Skeletal muscle tissue (tissue), 4 donors: ENCODE results near the gene PCSK1N. TPM values are rescaled to one million over a fixed set of nuclear protein-coding genes. Genes with fewer than 3 reads are reported as not detected.

Experiments
- H3K27ac ChIP-seq: one replicate; pipeline ENCODE4 v1.7.0; 2013; ENCODE audit warnings: mild to moderate bottlenecking, low read depth, low read length, inconsistent platforms
- H3K27me3 ChIP-seq, 3 donors: one replicate each; pipeline ENCODE4 v1.7.0; 2013; ENCODE audit warnings: low read length in 3 of 3; ENCODE audit not compliant: control insufficient read depth in 3 of 3, insufficient read depth in 3 of 3
- H3K36me3 ChIP-seq, 3 donors: one replicate each; pipeline ENCODE4 v1.7.0; 2013; ENCODE audit warnings: low read length in 3 of 3; ENCODE audit not compliant: control insufficient read depth in 3 of 3, insufficient read depth in 3 of 3
- H3K4me1 ChIP-seq, 3 donors: one replicate each; pipeline ENCODE4 v1.7.0; 2013; ENCODE audit warnings: low read length in 3 of 3, mild to moderate bottlenecking in 3 of 3; ENCODE audit not compliant: control insufficient read depth in 3 of 3, insufficient read depth in 3 of 3
- H3K4me3 ChIP-seq, 3 donors: one replicate each; pipeline ENCODE4 v1.7.0; 2013; ENCODE audit warnings: low read length in 3 of 3
- H3K9ac ChIP-seq, 3 donors: one replicate each; pipeline ENCODE4 v1.7.0; 2013; ENCODE audit warnings: low read length in 3 of 3, mild to moderate bottlenecking in 3 of 3, moderate library complexity in 2 of 3, low read depth in 1 of 3
- H3K9me3 ChIP-seq, 3 donors: one replicate each; pipeline ENCODE4 v1.7.0; 2013; ENCODE audit warnings: low read length in 3 of 3; ENCODE audit not compliant: control insufficient read depth in 3 of 3
- total RNA-seq: library from RNA; depleted of rRNA; stranded (reverse); fragments of >200 nt; gene quantifications from one replicate; pipeline ENCODE4 v1.2.3, GENCODE V29; 2014
- donor health status: Osteomylitis.

The PCSK1N gene
- total RNA-seq, 1 donor from 2014 or later, result not detected

GRCh38 chrX:48839686-48840085 is 4.3 kb upstream of the PCSK1N start:
- Histone ChIP-seq H3K9me3 (no peaks in the 10 kb centered on the region), H3K4me3 (no peak overlapping the region), H3K9ac (no peak overlapping the region), H3K36me3 (no peaks in the 10 kb centered on the region), H3K27me3 (peaks cover 4 to 6% (median 4%) of the 10 kb centered on the region in 3 donors), H3K27ac (no peak overlapping the region), H3K4me1 (peaks cover 0 to 3% (median 0%) of the 10 kb centered on the region in 3 donors)

- no peaks in the 10 kb centered on the region for H3K36me3 ChIP-seq
- no peak overlapping the region for H3K9ac ChIP-seq
- no peak overlapping the region for H3K4me3 ChIP-seq
- H3K27ac ChIP-seq, result no peak overlapping the region
- no peaks in the 10 kb centered on the region for H3K9me3 ChIP-seq
- H3K4me1 ChIP-seq, result peaks cover 0 to 5% (median 0%) of the 10 kb centered on the region in 3 donors
- peaks cover 20 to 39% (median 32%) of the 10 kb centered on the region in 3 donors for H3K27me3 ChIP-seq
Observed at GRCh38 chrX:48834383-48834709, 1.1 kb downstream of the PCSK1N start.

GRCh38 chrX:48833542-48834138 is 1.8 kb downstream of the PCSK1N start:
- H3K27ac ChIP-seq, result no peak overlapping the region
- no peak overlapping the region for H3K4me3 ChIP-seq
- no peak overlapping the region for H3K9ac ChIP-seq
- H3K36me3 ChIP-seq, result no peaks in the 10 kb centered on the region
- H3K4me1 ChIP-seq, result peaks cover 0 to 5% (median 0%) of the 10 kb centered on the region in 3 donors
- no peaks in the 10 kb centered on the region for H3K9me3 ChIP-seq
- peaks cover 20 to 41% (median 32%) of the 10 kb centered on the region in 3 donors for H3K27me3 ChIP-seq

- H3K27me3 ChIP-seq, result peaks cover 20 to 44% (median 32%) of the 10 kb centered on the region in 3 donors
- H3K27ac ChIP-seq, result no peak overlapping the region
- no peak overlapping the region for H3K4me3 ChIP-seq
- no peak overlapping the region for H3K9ac ChIP-seq
- no peaks in the 10 kb centered on the region for H3K36me3 ChIP-seq
- H3K9me3 ChIP-seq, result no peaks in the 10 kb centered on the region
- peaks cover 0 to 5% (median 0%) of the 10 kb centered on the region in 3 donors for H3K4me1 ChIP-seq
Observed at GRCh38 chrX:48831909-48832291, 3.5 kb downstream of the PCSK1N start.

- Histone ChIP-seq H3K9me3 (no peaks in the 10 kb centered on the region), H3K4me3 (no peak overlapping the region), H3K9ac (no peak overlapping the region), H3K36me3 (no peaks in the 10 kb centered on the region), H3K27me3 (peaks cover 20 to 44% (median 32%) of the 10 kb centered on the region in 3 donors), H3K27ac (no peak overlapping the region), H3K4me1 (peaks cover 0 to 5% (median 0%) of the 10 kb centered on the region in 3 donors)
Observed at GRCh38 chrX:48831136-48831908, 4.1 kb downstream of the PCSK1N start.

DNA sequence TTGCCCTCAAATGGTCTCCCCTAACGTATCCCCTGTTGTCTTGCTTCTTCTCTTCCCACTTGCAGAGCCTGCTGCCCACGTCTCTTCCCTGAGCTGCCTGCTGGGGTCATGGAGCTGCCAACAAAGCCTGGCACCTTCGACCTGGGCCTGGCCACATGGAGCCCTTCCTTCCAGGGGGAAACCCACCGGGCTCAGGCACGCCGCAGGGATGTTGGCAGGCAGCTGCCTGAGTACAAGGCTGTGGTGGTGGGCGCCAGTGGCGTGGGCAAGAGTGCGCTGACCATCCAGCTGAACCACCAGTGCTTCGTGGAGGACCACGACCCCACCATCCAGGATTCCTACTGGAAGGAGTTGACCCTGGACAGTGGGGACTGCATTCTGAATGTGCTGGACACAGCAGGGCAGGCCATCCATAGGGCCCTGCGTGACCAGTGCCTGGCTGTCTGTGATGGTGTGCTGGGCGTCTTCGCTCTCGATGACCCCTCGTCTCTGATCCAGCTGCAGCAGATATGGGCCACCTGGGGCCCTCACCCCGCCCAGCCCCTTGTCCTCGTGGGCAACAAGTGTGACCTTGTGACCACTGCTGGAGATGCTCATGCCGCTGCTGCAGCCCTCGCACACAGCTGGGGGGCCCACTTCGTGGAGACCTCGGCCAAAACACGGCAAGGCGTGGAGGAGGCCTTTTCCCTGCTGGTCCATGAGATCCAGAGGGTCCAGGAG is 6.2 kb downstream of the PCSK1N start:
- Histone ChIP-seq H3K9ac (no peak overlapping the region), H3K4me3 (no peak overlapping the region), H3K27me3 (peaks cover 12 to 36% (median 20%) of the 10 kb centered on the region in 3 donors), H3K27ac (no peak overlapping the region), H3K36me3 (peaks cover 3 to 8% (median 5%) of the 10 kb centered on the region in 3 donors), H3K9me3 (no peaks in the 10 kb centered on the region), H3K4me1 (no peaks in the 10 kb centered on the region)

DNA sequence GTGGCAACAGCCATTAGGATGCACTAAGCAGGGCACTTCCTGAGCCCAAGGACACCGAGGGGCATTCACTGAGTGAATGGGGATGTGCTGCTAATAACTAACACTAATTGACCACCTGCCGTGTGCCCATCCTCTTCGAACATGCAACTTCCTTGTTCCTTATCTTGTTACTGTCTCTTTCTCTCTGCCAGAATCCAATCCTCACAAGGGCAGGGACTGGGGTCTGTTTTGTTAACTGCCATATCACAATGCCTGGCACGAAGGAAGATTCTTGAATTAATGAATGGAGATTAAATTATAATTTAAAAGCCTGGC is 7.8 kb downstream of the PCSK1N start:
- no peak overlapping the region for H3K9ac ChIP-seq
- no peaks in the 10 kb centered on the region for H3K4me1 ChIP-seq
- no peak overlapping the region for H3K4me3 ChIP-seq
- peaks cover 12 to 19% (median 18%) of the 10 kb centered on the region in 3 donors for H3K36me3 ChIP-seq
- H3K27ac ChIP-seq, result no peak overlapping the region
- peaks cover 10 to 26% (median 11%) of the 10 kb centered on the region in 3 donors for H3K27me3 ChIP-seq
- no peaks in the 10 kb centered on the region for H3K9me3 ChIP-seq

GRCh38 chrX:48826876-48827653 is 8.3 kb downstream of the PCSK1N start:
- H3K27me3 ChIP-seq, result peaks cover 10 to 26% (median 11%) of the 10 kb centered on the region in 3 donors
- H3K36me3 ChIP-seq, result peaks cover 13 to 23% (median 22%) of the 10 kb centered on the region in 3 donors
- H3K9ac ChIP-seq, result no peak overlapping the region
- no peak overlapping the region for H3K4me3 ChIP-seq
- H3K9me3 ChIP-seq, result no peaks in the 10 kb centered on the region
- no peak overlapping the region for H3K27ac ChIP-seq
- H3K4me1 ChIP-seq, result no peaks in the 10 kb centered on the region

DNA sequence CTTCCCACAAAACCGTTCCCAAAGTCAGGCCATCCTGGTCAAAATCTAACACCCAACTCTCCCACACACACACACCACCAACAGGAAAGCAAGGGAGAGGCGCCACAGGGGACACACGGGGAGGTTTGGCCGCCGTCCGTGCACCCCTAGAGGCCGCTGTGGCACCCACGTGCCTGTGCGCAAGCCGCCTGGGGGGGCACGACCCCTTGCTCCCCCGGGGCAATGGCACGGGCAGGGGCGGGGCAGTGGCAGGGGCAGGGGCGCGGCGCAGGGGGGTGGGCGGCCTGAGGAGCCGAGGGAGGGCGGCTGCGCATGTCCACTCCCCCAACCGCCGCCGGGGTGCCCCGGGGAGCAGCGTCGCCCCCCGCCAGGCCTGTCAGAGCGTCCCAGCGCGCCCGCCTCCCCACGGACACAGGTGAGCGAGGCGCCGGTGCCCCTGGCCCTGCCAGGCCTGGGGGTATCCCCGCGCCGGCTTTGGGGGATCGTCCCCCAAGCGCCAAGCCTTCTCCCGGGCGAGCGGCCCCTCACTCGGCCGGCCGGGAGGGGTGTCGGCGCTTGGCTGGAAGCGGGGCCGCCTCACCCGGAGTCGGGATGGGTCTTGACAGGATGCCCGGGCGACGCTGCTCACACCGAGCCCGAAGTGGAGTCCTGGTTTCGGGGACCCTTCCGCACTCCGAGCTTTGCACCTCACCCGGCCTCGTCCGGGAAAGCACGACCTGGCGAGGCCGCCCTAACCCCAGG is 9.1 kb downstream of the PCSK1N start, which contains the start of gene ERAS:
ERAS (plus strand) TSS at position 379 of the 741 bp plus-strand sequence. CDS start 2,611 bp downstream, outside the sequence.
- H3K9ac ChIP-seq, result no peak within 1 kb of the TSS
- no peak within 1 kb of the TSS for H3K27ac ChIP-seq
- no peak within 1 kb of the TSS for H3K4me3 ChIP-seq
- H3K4me1 ChIP-seq, result no peaks in the 10 kb centered on the region
- peaks cover 17 to 27% (median 25%) of the 10 kb centered on the region in 3 donors for H3K36me3 ChIP-seq
- peaks cover 6 to 18% (median 8%) of the 10 kb centered on the region in 3 donors for H3K27me3 ChIP-seq
- no peaks in the 10 kb centered on the region for H3K9me3 ChIP-seq
